Thyroid gland (tissue), 4 donors: ENCODE results near the gene KLHL41. TPM values are rescaled to one million over a fixed set of nuclear protein-coding genes. Genes with fewer than 3 reads are reported as not detected.

Source experiments
- DNase-seq, 2 donors: peaks; one replicate each; pipeline ENCODE4 v3.0.0-alpha.2; 2019
- H3K27ac ChIP-seq, 3 donors: fragments of 200-600 bp; sonication (generic); 1 replicate in 2 of 3; 2 replicates in 1 of 3; pipeline ENCODE4 v1.5.1; 2016 to 2019; ENCODE audit warnings: mild to moderate bottlenecking in 1 of 3, moderate library complexity in 1 of 3
- H3K27me3 ChIP-seq: fragments of 200-600 bp; sonication (generic); one replicate; pipeline ENCODE4 v1.5.1; 2019
- H3K36me3 ChIP-seq, 2 donors: fragments of 200-600 bp; sonication (generic); one replicate each; pipeline ENCODE4 v1.5.1; 2016 to 2019
- H3K4me1 ChIP-seq, 2 donors: fragments of 200-600 bp; sonication (generic); one replicate each; pipeline ENCODE4 v1.5.1; 2017 to 2019
- H3K4me3 ChIP-seq, 3 donors: fragments of 200-600 bp; sonication (generic); replicated peaks in 1 of 3; 1 replicate in 2 of 3; 2 replicates in 1 of 3; pipeline ENCODE4 v1.5.1; 2016; ENCODE audit warnings: mild to moderate bottlenecking in 1 of 3
- H3K9me3 ChIP-seq: fragments of 200-600 bp; sonication (generic); one replicate; pipeline ENCODE4 v1.5.1; 2017
- CTCF ChIP-seq, 6 experiments: fragments of 200-600 bp in 3 of 6; fragments of 450-650 bp in 3 of 6; sonication (generic) in 3 of 6; IDR thresholded peaks; one replicate each; pipeline ENCODE4 v1.5.1; 2016 to 2019; ENCODE audit warnings: antibody characterized with exemption in 6 of 6, mild to moderate bottlenecking in 2 of 6, inconsistent platforms in 1 of 6, moderate library complexity in 1 of 6
- POLR2A ChIP-seq, 2 donors: fragments of 450-650 bp; IDR thresholded peaks; one replicate each; pipeline ENCODE4 v1.6.1; 2017; ENCODE audit warnings: antibody characterized with exemption in 2 of 2, mild to moderate bottlenecking in 2 of 2, moderate library complexity in 1 of 2
- WGBS, 2 donors: methylation state at CpG; one replicate each; pipeline ENCODE4 v1.1.5; 2017; 5-methylcytosine and 5-hydroxymethylcytosine counted together
- intact Hi-C: fragments of 100-400 bp; cut with DNase I; formaldehyde crosslinking; loops from one replicate; pipeline ENCODE4 v1.15.1; 2023
- total RNA-seq, 4 donors: library from RNA; depleted of rRNA; stranded (reverse); fragments of >200 nt; gene quantifications; one replicate each; pipeline ENCODE4 v1.2.3, GENCODE V29; 2016

The KLHL41 gene
- total RNA-seq, 4 donors from 2014 or later = 1.9 to 4.9 (median 2.7) TPM

- Histone ChIP-seq H3K9me3 (no peaks in the 10 kb centered on the region), H3K4me3 (no peak overlapping the region), H3K4me1 (peaks cover 0 to 4% of the 10 kb centered on the region in 2 donors), H3K27ac (no peak overlapping the region), H3K27me3 (no peaks in the 10 kb centered on the region), H3K36me3 (no peaks in the 10 kb centered on the region)
- DNase-seq = no peak
- TF ChIP-seq POLR2A (IDR thresholded peaks at IDR 0.05) (no peak), CTCF (IDR thresholded peaks at IDR 0.05) (no peak)
- 94 to 96% methylated on average over 1 of the region's 1 CpG for WGBS, 2 donors
- intact Hi-C loops = no loop called here
Observed at GRCh38 chr2:169468841-169469240, 40.7 kb upstream of the KLHL41 start.

- TF ChIP-seq POLR2A (IDR thresholded peaks at IDR 0.05) (no peak), CTCF (IDR thresholded peaks at IDR 0.05) (no peak)
Observed at GRCh38 chr2:169469952-169470572, 39.4 kb upstream of the KLHL41 start.

GRCh38 chr2:169472249-169472648, 37.3 kb upstream of the KLHL41 start:
- 91% methylated on average over 1 of the region's 1 CpG for WGBS, 2 donors
- Histone ChIP-seq H3K36me3 (no peaks in the 10 kb centered on the region), H3K9me3 (no peaks in the 10 kb centered on the region), H3K27me3 (no peaks in the 10 kb centered on the region), H3K4me1 (no peaks in the 10 kb centered on the region), H3K27ac (no peak overlapping the region), H3K4me3 (no peak overlapping the region)
- no peak for DNase-seq
- intact Hi-C loops = no loop called here
- TF ChIP-seq POLR2A (IDR thresholded peaks at IDR 0.05) (no peak), CTCF (IDR thresholded peaks at IDR 0.05) (no peak)

More at GRCh38 chr2:169469952-169470572, 39.4 kb upstream of the KLHL41 start:
- intact Hi-C loops = no loop called here
- WGBS, 2 donors = 67 to 75% methylated on average over 3 of the region's 3 CpGs
- Histone ChIP-seq H3K9me3 (no peaks in the 10 kb centered on the region), H3K27ac (no peak overlapping the region), H3K36me3 (no peaks in the 10 kb centered on the region), H3K4me3 (no peak overlapping the region), H3K27me3 (no peaks in the 10 kb centered on the region), H3K4me1 (no peaks in the 10 kb centered on the region)
- DNase-seq = no peak

- Histone ChIP-seq H3K9me3 (no peaks in the 10 kb centered on the region), H3K36me3 (no peaks in the 10 kb centered on the region), H3K27me3 (no peaks in the 10 kb centered on the region), H3K4me1 (peaks cover 0 to 3% of the 10 kb centered on the region in 2 donors), H3K4me3 (no peak overlapping the region), H3K27ac (no peak overlapping the region)
- TF ChIP-seq POLR2A (IDR thresholded peaks at IDR 0.05) = no peak
- no peak for TF ChIP-seq CTCF (IDR thresholded peaks at IDR 0.05)
- no peak for DNase-seq
- intact Hi-C loops = no loop called here
- WGBS, 2 donors = 90 to 93% methylated on average over 2 to 3 of the region's 3 CpGs
Observed at GRCh38 chr2:169476459-169476858, 33.0 kb upstream of the KLHL41 start.

GRCh38 chr2:169478339-169478738, 31.2 kb upstream of the KLHL41 start:
- no peak overlapping the region for H3K27ac ChIP-seq
- no peaks in the 10 kb centered on the region for H3K9me3 ChIP-seq
- H3K4me3 ChIP-seq = no peak overlapping the region
- TF ChIP-seq POLR2A (IDR thresholded peaks at IDR 0.05) = no peak
- TF ChIP-seq CTCF (IDR thresholded peaks at IDR 0.05) = no peak
- no peak for DNase-seq
- WGBS, 2 donors = 65 to 71% methylated on average over 3 of the region's 3 CpGs
- H3K36me3 ChIP-seq = peaks cover 0 to 5% of the 10 kb centered on the region in 2 donors
- no peaks in the 10 kb centered on the region for H3K27me3 ChIP-seq
- H3K4me1 ChIP-seq = peaks cover 0 to 3% of the 10 kb centered on the region in 2 donors
- intact Hi-C loops = no loop called here
